Inflammatory macrophage treated with lipopolysaccharide for 1 hour (primary cell): ENCODE results near the gene PICK1.
A peak's percentile ranks its signal among the peaks of the same experiment; 100 is the strongest.

ENCODE experiments used
- DNase-seq, 2 donors: peaks; one replicate each; pipeline ENCODE4 v3.0.0-alpha.2; 2020 to 2022

PICK1 gene

DNA sequence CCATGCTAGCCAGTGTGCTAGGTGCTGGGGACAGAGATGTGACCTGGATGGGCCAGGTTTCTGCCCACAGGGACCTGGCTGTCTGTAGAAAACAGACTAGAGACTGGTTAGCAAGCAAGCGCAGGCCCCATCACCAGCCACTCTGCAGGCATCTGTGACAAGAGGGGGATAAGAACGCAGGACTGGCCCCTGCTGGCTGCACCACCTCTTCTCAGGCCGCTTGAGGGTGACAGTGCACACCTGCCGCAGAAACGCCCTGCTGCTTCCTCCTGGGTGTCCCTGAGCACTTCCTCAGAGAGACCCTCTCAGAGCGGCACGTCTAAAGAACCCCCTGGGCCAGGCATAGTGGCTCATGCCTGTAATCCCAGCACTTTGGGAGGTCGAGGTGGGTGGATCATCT lies 5.9 kb upstream of the PICK1 start:
- DNase-seq, result no peak

DNA sequence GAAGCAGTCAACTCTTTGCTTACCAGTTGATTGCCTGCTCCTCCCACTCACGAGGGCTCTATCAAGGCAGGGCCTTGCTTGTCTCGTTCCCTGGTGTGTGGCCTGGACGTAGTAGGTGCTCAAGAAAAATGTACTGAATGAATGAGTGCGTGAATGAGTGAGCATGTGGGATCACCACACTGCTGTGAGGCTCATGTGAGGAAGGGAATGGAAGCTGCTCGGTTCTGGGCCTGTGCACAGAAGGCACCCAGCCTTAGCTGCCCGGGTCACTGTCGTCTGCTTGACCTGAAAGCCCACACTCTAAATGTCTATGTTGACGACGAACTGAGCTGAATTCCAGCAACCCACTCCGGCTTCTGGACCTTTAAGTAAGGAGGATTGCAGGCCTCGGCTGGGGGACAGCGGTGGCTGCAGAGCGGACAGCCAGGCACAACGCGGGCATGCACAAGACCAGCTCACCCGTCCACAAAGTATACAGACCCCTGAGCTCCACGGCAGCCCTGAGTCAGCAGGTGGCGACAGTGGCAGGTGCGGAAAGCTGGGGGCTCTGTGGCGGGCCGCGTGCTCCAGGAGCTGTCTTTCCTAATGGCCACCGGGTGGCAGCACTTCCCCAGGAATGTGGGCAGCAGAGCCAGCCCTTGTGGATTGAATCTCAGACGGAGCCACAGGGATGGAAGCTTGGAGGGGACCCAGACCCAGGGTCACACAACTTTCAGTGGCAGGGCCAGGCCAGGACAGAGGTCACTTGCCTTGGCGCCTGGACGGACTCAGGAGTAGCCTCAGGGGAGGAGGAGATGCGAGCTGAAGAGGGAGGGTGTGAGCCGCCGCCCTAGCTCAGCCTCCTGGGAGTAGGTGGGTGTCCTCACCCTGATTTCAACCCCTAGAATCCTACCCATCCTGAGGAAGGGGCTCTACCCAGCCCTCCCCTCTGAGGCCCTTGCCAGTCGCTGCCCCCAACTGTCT lies 5.0 kb upstream of the PICK1 start:
- DNase-seq, result peak; percentile 43 to 83

DNA sequence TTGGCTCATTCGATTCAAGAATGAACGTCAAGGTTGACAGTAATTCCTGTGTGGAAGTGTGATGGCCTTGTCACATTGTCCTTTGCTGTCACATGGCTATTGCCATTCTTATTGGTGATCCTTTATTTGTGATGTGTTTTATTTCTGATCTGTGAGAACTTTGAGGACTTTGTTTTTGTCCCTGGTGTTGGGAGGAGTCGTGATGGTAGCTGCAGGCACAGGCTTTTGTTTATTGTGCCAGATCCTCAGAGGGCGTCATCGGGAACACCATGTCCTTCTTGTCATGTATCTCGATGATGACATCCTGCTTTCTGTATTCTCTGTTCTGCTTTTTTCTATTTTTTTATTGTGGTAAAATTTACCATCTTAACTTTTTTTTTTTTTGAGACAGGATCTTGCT lies 5.6 kb downstream of the PICK1 start:
- peak; percentile 63 to 72 for DNase-seq

GRCh38 chr22:38065539-38065938 lies 8.3 kb downstream of the PICK1 start:
- no peak for DNase-seq

- no peak for DNase-seq
These were observed 9.3 kb downstream of the PICK1 start for GRCh38 chr22:38066381-38067027.

- DNase-seq, result no peak
These were observed 9.8 kb downstream of the PICK1 start for GRCh38 chr22:38067028-38067415.

- peak in 1 of 2 donors; percentile 18 for DNase-seq
These were observed 10.7 kb downstream of the PICK1 start for GRCh38 chr22:38067761-38068360.

DNA sequence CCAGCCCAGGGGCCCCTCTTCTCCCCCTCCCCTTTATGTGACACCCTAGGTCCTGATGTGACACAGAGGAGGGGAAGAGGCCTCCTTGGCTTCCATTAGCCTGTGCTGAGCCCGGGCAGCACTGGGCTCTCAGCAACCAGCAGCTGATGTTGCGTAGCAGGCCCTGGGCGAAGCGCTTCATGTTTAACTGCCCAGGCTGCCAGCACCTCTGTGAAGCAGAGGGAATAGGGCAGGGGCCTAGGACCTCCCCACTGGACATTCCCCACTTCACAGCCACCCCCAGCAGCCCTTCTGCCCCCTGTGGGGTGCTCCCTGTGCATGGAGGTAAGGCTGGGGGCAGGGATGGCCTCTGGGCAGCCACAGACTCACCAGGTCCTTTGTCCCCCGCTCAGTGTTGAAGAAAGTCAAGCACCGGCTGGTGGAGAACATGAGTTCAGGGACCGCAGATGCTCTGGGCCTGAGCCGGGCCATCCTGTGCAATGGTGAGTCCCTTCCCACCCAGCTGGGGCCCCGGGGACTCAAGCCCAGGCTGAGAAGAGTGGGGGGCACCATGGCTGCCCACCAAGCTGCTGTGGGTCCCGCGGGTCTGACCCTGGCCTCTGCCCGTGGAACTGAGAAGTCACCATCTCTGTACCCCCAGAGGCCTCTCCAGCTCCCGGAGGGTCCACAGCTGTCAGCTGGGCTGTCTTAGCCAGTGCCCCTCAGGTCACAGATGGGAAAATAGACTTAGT lies 11.6 kb downstream of the PICK1 start:
- no peak for DNase-seq

DNA sequence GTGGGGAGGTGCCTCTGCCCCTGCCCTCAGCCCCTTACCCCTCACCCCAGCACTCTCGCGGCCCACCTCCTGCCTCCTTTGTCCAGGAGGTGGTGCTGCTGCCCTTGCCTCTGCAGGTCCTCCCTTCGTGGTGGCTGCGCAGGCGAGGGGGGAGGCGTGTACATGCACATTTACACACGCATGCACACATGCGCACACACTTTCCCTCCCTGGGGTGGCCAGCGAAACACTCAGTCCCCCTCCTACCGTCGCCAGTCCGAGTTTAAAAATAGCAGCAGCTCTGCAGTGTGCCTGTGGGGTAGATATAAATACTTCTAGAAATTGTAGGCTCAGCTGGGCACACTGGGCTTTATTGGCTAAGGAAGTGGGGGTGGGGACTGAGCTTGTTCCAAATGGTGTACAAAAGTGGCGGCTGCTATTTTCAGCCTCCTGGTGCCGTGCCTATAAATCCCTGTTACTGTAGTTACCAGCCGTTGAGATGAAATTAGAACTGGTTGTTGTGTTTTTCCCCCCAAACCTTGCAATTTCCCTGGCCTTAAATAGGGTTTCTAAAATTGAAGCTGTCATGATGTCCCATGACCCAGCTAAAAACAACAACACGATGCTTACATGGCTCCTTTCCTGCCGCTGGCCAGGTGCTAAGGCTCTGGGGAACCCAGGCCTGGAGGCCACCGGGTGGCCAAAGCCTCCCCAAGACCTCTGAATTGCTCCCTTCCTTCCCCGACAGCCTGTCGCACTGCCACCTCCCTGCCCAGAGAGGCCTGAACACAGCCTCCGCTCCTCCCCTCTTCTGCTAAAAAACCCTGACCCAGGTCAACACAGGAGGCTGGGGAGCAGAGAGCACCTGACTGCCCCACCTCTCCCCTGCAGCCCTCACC lies 12.4 kb downstream of the PICK1 start:
- no peak for DNase-seq

GRCh38 chr22:38070250-38070921 lies 13.2 kb downstream of the PICK1 start:
- DNase-seq, result no peak

GRCh38 chr22:38071421-38072321 lies 14.5 kb downstream of the PICK1 start:
- DNase-seq, result no peak

DNA sequence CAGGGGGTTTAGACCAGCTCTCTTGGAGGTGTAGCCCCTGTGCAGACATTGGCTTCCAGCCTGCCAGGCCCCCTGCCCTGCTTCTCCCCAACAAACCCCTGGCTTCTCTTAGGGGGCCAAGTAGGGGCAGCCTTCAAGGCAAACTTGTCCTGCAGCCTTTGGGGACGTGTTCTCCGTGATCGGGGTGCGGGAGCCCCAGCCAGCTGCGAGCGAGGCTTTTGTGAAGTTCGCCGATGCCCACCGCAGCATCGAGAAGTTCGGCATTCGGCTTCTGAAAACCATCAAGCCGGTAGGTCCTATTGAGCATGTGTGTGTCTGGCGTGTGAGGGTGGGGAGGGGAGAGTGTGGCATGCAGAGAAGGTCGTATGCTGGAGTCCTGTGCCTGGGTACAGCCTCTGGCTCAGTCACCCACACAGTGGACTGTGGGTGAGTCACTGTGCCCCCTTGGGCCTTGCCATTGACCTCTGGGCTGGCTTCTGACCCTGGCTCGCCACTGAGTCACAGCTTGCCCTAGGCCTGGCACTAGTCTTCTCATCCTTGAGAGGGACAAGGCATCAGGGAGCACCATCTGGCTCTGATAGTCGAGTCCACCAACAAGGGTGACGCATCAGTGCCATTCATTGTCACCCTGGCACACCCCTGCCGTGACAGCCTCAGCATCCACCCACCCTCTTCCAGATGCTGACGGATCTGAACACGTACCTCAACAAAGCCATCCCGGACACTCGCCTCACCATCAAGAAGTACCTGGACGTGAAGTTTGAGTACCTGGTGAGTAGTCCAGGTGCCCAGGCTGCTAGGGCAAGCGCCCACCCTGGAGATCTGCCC lies 15.3 kb downstream of the PICK1 start:
- DNase-seq, result no peak

- no peak for DNase-seq
These were observed 16.2 kb downstream of the PICK1 start for GRCh38 chr22:38073150-38074130.

GRCh38 chr22:38074181-38075104 lies 17.2 kb downstream of the PICK1 start:
- DNase-seq, result no peak

GRCh38 chr22:38075105-38075825 lies 18.1 kb downstream of the PICK1 start:
- no peak for DNase-seq

- DNase-seq, result no peak
These were observed 18.8 kb downstream of the PICK1 start for GRCh38 chr22:38075961-38076360.
